IMR-90 (cell line): ENCODE measurements around the gene FAF1. TPM values are rescaled to one million over a fixed set of nuclear protein-coding genes. Genes with fewer than 3 reads are reported as not detected.

Source experiments
- ATAC-seq: fragments of 200-7000 bp; cut with Tn5 transposase; 2 replicates; pipeline ENCODE4 v1.9.1; 2020; ENCODE audit warnings: low read depth, mild to moderate bottlenecking, moderate library complexity
- BruUV-seq: library from RNA; stranded (reverse); fragments of 400-500 nt; replicated peaks from 2 replicates; lab custom pipeline; 2021; lab: Mats Ljungman, UMichigan
- CTCF ChIA-PET: fragments of 300-600 bp; formaldehyde crosslinking; extraction: SDS; loops from one replicate; lab custom pipeline; 2021; ENCODE audit warnings: antibody characterized with exemption; lab: Yijun Ruan, JAX
- POLR2A ChIA-PET: fragments of 300-600 bp; sonication (Branson Sonifier 250); formaldehyde crosslinking; loops from one replicate; lab custom pipeline; 2022; ENCODE audit warnings: antibody characterized with exemption; ENCODE audit not compliant: unreplicated experiment; lab: Charles Lee
- DNase-seq: peaks from one replicate; pipeline ENCODE4 v3.0.0; 2013
- H2AFZ ChIP-seq: replicated peaks from 2 replicates; pipeline ENCODE3; 2013; ENCODE audit warnings: low read length, mild to moderate bottlenecking; ENCODE audit not compliant: poor library complexity
- H2AK5ac ChIP-seq: 2 replicates; pipeline ENCODE4 v1.6.1; 2013; ENCODE audit warnings: low read depth, low read length, inconsistent platforms
- H2AK9ac ChIP-seq: replicated peaks from 2 replicates; pipeline ENCODE3; 2013; ENCODE audit warnings: mild to moderate bottlenecking, low read depth, low read length, moderate library complexity; ENCODE audit not compliant: poor library complexity
- H2BK120ac ChIP-seq: 2 replicates; pipeline ENCODE4 v1.6.1; 2013; ENCODE audit warnings: low read depth, low read length, inconsistent platforms
- H2BK15ac ChIP-seq: 3 replicates; pipeline ENCODE4 v1.6.1; 2013; ENCODE audit warnings: low read depth, low read length, inconsistent platforms
- H2BK20ac ChIP-seq: 2 replicates; pipeline ENCODE4 v1.6.1; 2013; ENCODE audit warnings: low read depth, mild to moderate bottlenecking, inconsistent platforms, low read length, moderate library complexity
- H2BK5ac ChIP-seq: 2 replicates; pipeline ENCODE4 v1.6.1; 2013; ENCODE audit warnings: mild to moderate bottlenecking, low read depth, low read length, inconsistent platforms; ENCODE audit not compliant: poor library complexity, severe bottlenecking
- H3K14ac ChIP-seq: replicated peaks from 2 replicates; pipeline ENCODE4 v1.6.1; 2013; ENCODE audit warnings: low read depth, low read length, inconsistent platforms
- H3K18ac ChIP-seq: 2 replicates; pipeline ENCODE4 v1.6.1; 2013; ENCODE audit warnings: low read depth, low read length, control low read depth
- H3K23ac ChIP-seq: 2 replicates; pipeline ENCODE4 v1.6.1; 2013; ENCODE audit warnings: low read depth, low read length, inconsistent platforms
- H3K27ac ChIP-seq: 2 replicates; pipeline ENCODE4 v1.5.1; 2013; ENCODE audit warnings: mild to moderate bottlenecking, control low read depth, low read length; ENCODE audit not compliant: insufficient read depth
- H3K27me3 ChIP-seq: 2 replicates; pipeline ENCODE4 v1.6.1; 2013; ENCODE audit warnings: low read length; ENCODE audit not compliant: control insufficient read depth, insufficient read depth
- H3K36me3 ChIP-seq: 2 replicates; pipeline ENCODE4 v1.6.1; 2013; ENCODE audit warnings: low read length, mixed read lengths; ENCODE audit not compliant: control insufficient read depth, insufficient read depth
- H3K4ac ChIP-seq: 2 replicates; pipeline ENCODE4 v1.6.1; 2013; ENCODE audit warnings: low read depth, low read length, inconsistent platforms
- H3K4me1 ChIP-seq: 2 replicates; pipeline ENCODE4 v1.6.1; 2013; ENCODE audit warnings: low read length, mixed read lengths; ENCODE audit not compliant: control insufficient read depth, insufficient read depth
- H3K4me2 ChIP-seq: 2 replicates; pipeline ENCODE4 v1.6.1; 2013; ENCODE audit warnings: low read depth, mild to moderate bottlenecking, control low read depth, low read length, moderate library complexity
- H3K4me3 ChIP-seq: 2 replicates; pipeline ENCODE4 v1.5.1; 2013; ENCODE audit warnings: low read depth, mild to moderate bottlenecking, control low read depth, low read length, moderate library complexity; ENCODE audit not compliant: insufficient read depth
- H3K56ac ChIP-seq: 2 replicates; pipeline ENCODE4 v1.6.1; 2013; ENCODE audit warnings: low read length, inconsistent platforms; ENCODE audit not compliant: insufficient read depth; ENCODE audit errors: extremely low read depth
- H3K79me1 ChIP-seq, 2 experiments: 2 replicates each; pipeline ENCODE4 v1.6.1; 2013; ENCODE audit warnings: low read length in 2 of 2, inconsistent platforms in 1 of 2, low read depth in 1 of 2
- H3K9ac ChIP-seq: 2 replicates; pipeline ENCODE4 v1.6.1; 2013; ENCODE audit warnings: low read depth, low read length, control low read depth
- H3K9me1 ChIP-seq: 2 replicates; pipeline ENCODE4 v1.6.1; 2013; ENCODE audit warnings: low read length, inconsistent platforms; ENCODE audit not compliant: insufficient read depth
- H3K9me3 ChIP-seq: 2 replicates; pipeline ENCODE4 v1.6.1; 2013; ENCODE audit warnings: low read length; ENCODE audit not compliant: control insufficient read depth, insufficient read depth
- H4K20me1 ChIP-seq: 2 replicates; pipeline ENCODE4 v1.6.1; 2013; ENCODE audit warnings: low read length, inconsistent platforms; ENCODE audit not compliant: insufficient read depth
- H4K5ac ChIP-seq: 2 replicates; pipeline ENCODE4 v1.6.1; 2013; ENCODE audit warnings: mild to moderate bottlenecking, low read depth, low read length, control low read depth
- H4K8ac ChIP-seq, 2 experiments: 2 replicates each; pipeline ENCODE4 v1.6.1; 2013; ENCODE audit warnings: low read depth in 2 of 2, low read length in 2 of 2, control low read depth in 1 of 2, inconsistent platforms in 1 of 2
- H4K91ac ChIP-seq: 2 replicates; pipeline ENCODE4 v1.6.1; 2013; ENCODE audit warnings: low read depth, low read length, inconsistent platforms; ENCODE audit not compliant: insufficient read depth
- CEBPB ChIP-seq: IDR thresholded peaks from 2 replicates; pipeline ENCODE4 v1.6.1; 2012; ENCODE audit warnings: low read depth, low read length, improper control_type of control experiment
- CHD1 ChIP-seq: IDR thresholded peaks from 2 replicates; pipeline ENCODE4 v1.6.1; 2012; ENCODE audit warnings: low read depth, low read length, improper control_type of control experiment
- FOS ChIP-seq: fragments of 150-350 bp; IDR thresholded peaks from 2 replicates; pipeline ENCODE4 v1.6.1; 2016; ENCODE audit warnings: low read depth, low read length
- MAZ ChIP-seq: IDR thresholded peaks from 2 replicates; pipeline ENCODE4 v1.6.1; 2012; ENCODE audit warnings: low read depth, mild to moderate bottlenecking, low read length, improper control_type of control experiment, moderate library complexity, borderline replicate concordance
- MXI1 ChIP-seq: IDR thresholded peaks from 2 replicates; pipeline ENCODE4 v1.6.1; 2012; ENCODE audit warnings: low read depth, mild to moderate bottlenecking, low read length, moderate library complexity, borderline replicate concordance
- NFE2L2 ChIP-seq: fragments of 150-350 bp; IDR thresholded peaks from 2 replicates; pipeline ENCODE4 v1.6.1; 2016; ENCODE audit warnings: low read depth, mild to moderate bottlenecking, low read length
- POLR2A ChIP-seq: IDR thresholded peaks from 2 replicates; pipeline ENCODE4 v1.6.1; 2012; ENCODE audit warnings: mild to moderate bottlenecking, low read depth, low read length
- RAD21 ChIP-seq: IDR thresholded peaks from 2 replicates; pipeline ENCODE4 v1.6.1; 2012; ENCODE audit warnings: low read length, improper control_type of control experiment
- RCOR1 ChIP-seq: IDR thresholded peaks from 2 replicates; pipeline ENCODE4 v1.6.1; 2012; ENCODE audit warnings: mild to moderate bottlenecking, low read length, improper control_type of control experiment; ENCODE audit not compliant: insufficient replicate concordance
- RFX5 ChIP-seq: IDR thresholded peaks from 2 replicates; pipeline ENCODE4 v1.8.0; 2012; ENCODE audit warnings: low read depth, mild to moderate bottlenecking, low read length, moderate library complexity
- SMC3 ChIP-seq: fragments of 150-350 bp; IDR thresholded peaks from 2 replicates; pipeline ENCODE4 v1.6.1; 2016; ENCODE audit warnings: low read depth, mild to moderate bottlenecking, antibody characterized with exemption, low read length, moderate library complexity
- WGBS, 2 experiments: methylation state at CpG; one replicate each; pipeline versions ENCODE4 v1.1.5 to v1.1.7; 2013; ENCODE audit warnings: missing lambda C conversion rate in 2 of 2; ENCODE audit not compliant: insufficient read length in 1 of 2; ENCODE audit errors: extremely low coverage in 2 of 2; 5-methylcytosine and 5-hydroxymethylcytosine counted together
- dilution Hi-C: fragments of 300-500 bp; cut with HindIII; formaldehyde crosslinking; loops from one replicate; pipeline ENCODE4 v1.14.3; 2018; ENCODE audit warnings: low sequenced_read_pairs; ENCODE audit not compliant: unreplicated experiment
- in situ Hi-C: fragments of 300-500 bp; cut with MboI; formaldehyde crosslinking; loops from 3 replicates; pipeline ENCODE4 v1.14.3; 2019; ENCODE audit warnings: low sequenced_read_pairs, inconsistent platforms, mixed read lengths
- intact Hi-C: fragments of 100-400 bp; cut with micrococcal nuclease; formaldehyde crosslinking; loops from 2 replicates; pipeline ENCODE4 v1.10.0; 2022
- polyA plus RNA-seq, 3 experiments: library from polyadenylated mRNA; depleted of rRNA; stranded (reverse); fragments of >200 nt; gene quantifications; 2 replicates each; pipeline ENCODE4 v1.2.3, GENCODE V29; 2012; ENCODE audit warnings: low replicate concordance in 1 of 3
- total RNA-seq: library from RNA; depleted of rRNA; stranded (reverse); fragments of >200 nt; gene quantifications from 2 replicates; pipeline ENCODE4 v1.2.3, GENCODE V29; 2012
- TF ChIP-seq, protein P1 (sequence below): conservative IDR thresholded peaks from 2 replicates; pipeline ENCODE4 v1.5.1; 2012; ENCODE audit warnings: mild to moderate bottlenecking, low read depth, low read length, improper control_type of control experiment
- TF ChIP-seq, protein P2 (sequence below): fragments of 150-350 bp; IDR thresholded peaks from 2 replicates; pipeline ENCODE4 v1.6.1; 2016; ENCODE audit warnings: low read depth, mild to moderate bottlenecking, low read length, moderate library complexity, borderline replicate concordance
- TF ChIP-seq, protein P3 (sequence below): fragments of 150-350 bp; IDR thresholded peaks from 2 replicates; pipeline ENCODE4 v1.6.1; 2017; ENCODE audit warnings: mild to moderate bottlenecking, antibody characterized with exemption, low read length, low read depth

Gene FAF1
- total and polyA plus RNA-seq, 2 of the 4 experiments (the other 2 are of a cell fraction), result 18.8 to 72.9 TPM

DNA sequence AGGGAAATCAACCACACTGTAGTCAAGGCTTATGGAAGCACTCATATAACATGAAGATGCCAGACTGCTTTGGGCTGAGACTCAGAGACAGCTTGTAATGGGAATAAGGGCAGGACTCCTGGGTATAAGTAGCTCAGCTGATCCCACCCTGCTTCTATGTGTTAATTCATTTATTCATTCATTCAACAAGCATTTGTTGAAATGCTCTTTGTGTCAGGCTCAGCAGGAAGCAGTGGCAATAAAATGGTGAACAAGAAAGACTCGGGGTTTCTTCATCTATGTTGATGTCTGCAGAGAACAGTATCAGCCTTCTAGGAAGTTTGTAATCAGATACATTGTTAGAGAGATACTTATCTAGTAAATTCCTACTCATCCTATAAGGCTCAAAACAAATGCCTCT is 391.3 kb downstream of the FAF1 start:
- Histone ChIP-seq H3K14ac (no peak overlapping the region), H2BK120ac (no peak overlapping the region), H3K4me3 (no peak overlapping the region), H2BK5ac (no peak overlapping the region), H4K91ac (no peak overlapping the region), H2AK5ac (no peak overlapping the region), H3K9me1 (peaks cover 3% of the 10 kb centered on the region; the same call in 1 of the 2 replicates), H3K9me3 (no peaks in the 10 kb centered on the region), H3K56ac (no peak overlapping the region), H3K79me1 (no peaks in the 10 kb centered on the region), H3K23ac (no peak overlapping the region), H2AFZ (no peak overlapping the region), H3K4me2 (no peak overlapping the region), H4K20me1 (no peaks in the 10 kb centered on the region), H3K27me3 (no peaks in the 10 kb centered on the region), H3K36me3 (no peaks in the 10 kb centered on the region), H4K5ac (no peak overlapping the region), H2BK20ac (no peak overlapping the region), H3K4me1 (no peaks in the 10 kb centered on the region), H3K27ac (no peak overlapping the region), H3K9ac (no peak overlapping the region), H3K18ac (no peak overlapping the region), H4K8ac (no peak overlapping the region), H2BK15ac (no peak overlapping the region), H2AK9ac (no peak overlapping the region), H3K4ac (no peak overlapping the region)
- TF ChIP-seq MAZ, result no peak
- TF ChIP-seq, protein P1, sequence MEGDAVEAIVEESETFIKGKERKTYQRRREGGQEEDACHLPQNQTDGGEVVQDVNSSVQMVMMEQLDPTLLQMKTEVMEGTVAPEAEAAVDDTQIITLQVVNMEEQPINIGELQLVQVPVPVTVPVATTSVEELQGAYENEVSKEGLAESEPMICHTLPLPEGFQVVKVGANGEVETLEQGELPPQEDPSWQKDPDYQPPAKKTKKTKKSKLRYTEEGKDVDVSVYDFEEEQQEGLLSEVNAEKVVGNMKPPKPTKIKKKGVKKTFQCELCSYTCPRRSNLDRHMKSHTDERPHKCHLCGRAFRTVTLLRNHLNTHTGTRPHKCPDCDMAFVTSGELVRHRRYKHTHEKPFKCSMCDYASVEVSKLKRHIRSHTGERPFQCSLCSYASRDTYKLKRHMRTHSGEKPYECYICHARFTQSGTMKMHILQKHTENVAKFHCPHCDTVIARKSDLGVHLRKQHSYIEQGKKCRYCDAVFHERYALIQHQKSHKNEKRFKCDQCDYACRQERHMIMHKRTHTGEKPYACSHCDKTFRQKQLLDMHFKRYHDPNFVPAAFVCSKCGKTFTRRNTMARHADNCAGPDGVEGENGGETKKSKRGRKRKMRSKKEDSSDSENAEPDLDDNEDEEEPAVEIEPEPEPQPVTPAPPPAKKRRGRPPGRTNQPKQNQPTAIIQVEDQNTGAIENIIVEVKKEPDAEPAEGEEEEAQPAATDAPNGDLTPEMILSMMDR, result no peak
- TF ChIP-seq, protein P2, sequence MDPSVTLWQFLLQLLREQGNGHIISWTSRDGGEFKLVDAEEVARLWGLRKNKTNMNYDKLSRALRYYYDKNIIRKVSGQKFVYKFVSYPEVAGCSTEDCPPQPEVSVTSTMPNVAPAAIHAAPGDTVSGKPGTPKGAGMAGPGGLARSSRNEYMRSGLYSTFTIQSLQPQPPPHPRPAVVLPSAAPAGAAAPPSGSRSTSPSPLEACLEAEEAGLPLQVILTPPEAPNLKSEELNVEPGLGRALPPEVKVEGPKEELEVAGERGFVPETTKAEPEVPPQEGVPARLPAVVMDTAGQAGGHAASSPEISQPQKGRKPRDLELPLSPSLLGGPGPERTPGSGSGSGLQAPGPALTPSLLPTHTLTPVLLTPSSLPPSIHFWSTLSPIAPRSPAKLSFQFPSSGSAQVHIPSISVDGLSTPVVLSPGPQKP, result no peak
- TF ChIP-seq FOS, result no peak
- TF ChIP-seq MXI1, result no peak
- no peak for TF ChIP-seq RCOR1
- no peak for TF ChIP-seq CHD1
- TF ChIP-seq, protein P3, sequence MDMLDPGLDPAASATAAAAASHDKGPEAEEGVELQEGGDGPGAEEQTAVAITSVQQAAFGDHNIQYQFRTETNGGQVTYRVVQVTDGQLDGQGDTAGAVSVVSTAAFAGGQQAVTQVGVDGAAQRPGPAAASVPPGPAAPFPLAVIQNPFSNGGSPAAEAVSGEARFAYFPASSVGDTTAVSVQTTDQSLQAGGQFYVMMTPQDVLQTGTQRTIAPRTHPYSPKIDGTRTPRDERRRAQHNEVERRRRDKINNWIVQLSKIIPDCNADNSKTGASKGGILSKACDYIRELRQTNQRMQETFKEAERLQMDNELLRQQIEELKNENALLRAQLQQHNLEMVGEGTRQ, result no peak
- TF ChIP-seq CEBPB, result no peak
- no peak for TF ChIP-seq RFX5
- no peak for TF ChIP-seq POLR2A
- TF ChIP-seq NFE2L2, result no peak
- no peak for TF ChIP-seq RAD21
- TF ChIP-seq SMC3, result no peak
- ATAC-seq (no peak), DNase-seq (no peak)
- no CpG with 5 or more reads among the region's 1 CpG for WGBS, 2 experiments
- BruUV-seq, result no TSS peak
- intact Hi-C loops, result no loop called here
- ChIA-PET POLR2A (no interaction called here), CTCF (no interaction called here)
- dilution Hi-C loops, result no loop called here
- in situ Hi-C loops, result no loop called here
